Measurements from ENCODE around the gene SYNRG.

The SYNRG gene

GRCh38 chr17:37466471-37466870 lies 142.7 kb downstream of the SYNRG start:
- no peak for DNase-seq

GRCh38 chr17:37465069-37465616 lies 144.1 kb downstream of the SYNRG start:
- DNase-seq, result no peak

Measured in C1 segment of cervical spinal cord (tissue), 14 donors.